GM12801 (cell line): ENCODE measurements around the gene TMTC2.

Experiments used
- TF ChIP-seq, protein P1 (sequence below): IDR thresholded peaks from one replicate; pipeline ENCODE4 v1.5.1; 2011; ENCODE audit warnings: control low read depth; ENCODE audit not compliant: insufficient read length; ENCODE audit errors: extremely low read depth

Gene TMTC2

DNA sequence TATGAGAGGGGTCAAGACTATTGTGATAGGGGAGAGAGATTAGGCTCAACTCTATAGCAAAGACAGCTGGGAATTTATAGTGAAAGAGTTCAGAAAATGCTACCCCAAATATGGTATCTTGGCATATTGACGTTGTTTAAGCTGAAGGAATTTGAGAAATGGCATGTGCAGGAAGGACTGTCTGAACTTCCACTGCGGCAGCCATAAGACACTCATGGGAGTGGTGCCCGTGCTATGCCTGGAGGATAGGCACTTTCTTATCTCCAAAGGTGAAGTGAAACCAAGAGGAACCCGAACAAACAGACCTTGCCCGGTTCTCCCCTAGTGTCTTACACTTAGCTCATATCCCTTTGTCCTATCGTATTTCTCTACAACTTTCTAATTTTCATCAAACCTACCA lies 390.3 kb downstream of the TMTC2 start:
- TF ChIP-seq, protein P1, sequence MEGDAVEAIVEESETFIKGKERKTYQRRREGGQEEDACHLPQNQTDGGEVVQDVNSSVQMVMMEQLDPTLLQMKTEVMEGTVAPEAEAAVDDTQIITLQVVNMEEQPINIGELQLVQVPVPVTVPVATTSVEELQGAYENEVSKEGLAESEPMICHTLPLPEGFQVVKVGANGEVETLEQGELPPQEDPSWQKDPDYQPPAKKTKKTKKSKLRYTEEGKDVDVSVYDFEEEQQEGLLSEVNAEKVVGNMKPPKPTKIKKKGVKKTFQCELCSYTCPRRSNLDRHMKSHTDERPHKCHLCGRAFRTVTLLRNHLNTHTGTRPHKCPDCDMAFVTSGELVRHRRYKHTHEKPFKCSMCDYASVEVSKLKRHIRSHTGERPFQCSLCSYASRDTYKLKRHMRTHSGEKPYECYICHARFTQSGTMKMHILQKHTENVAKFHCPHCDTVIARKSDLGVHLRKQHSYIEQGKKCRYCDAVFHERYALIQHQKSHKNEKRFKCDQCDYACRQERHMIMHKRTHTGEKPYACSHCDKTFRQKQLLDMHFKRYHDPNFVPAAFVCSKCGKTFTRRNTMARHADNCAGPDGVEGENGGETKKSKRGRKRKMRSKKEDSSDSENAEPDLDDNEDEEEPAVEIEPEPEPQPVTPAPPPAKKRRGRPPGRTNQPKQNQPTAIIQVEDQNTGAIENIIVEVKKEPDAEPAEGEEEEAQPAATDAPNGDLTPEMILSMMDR = no peak

DNA sequence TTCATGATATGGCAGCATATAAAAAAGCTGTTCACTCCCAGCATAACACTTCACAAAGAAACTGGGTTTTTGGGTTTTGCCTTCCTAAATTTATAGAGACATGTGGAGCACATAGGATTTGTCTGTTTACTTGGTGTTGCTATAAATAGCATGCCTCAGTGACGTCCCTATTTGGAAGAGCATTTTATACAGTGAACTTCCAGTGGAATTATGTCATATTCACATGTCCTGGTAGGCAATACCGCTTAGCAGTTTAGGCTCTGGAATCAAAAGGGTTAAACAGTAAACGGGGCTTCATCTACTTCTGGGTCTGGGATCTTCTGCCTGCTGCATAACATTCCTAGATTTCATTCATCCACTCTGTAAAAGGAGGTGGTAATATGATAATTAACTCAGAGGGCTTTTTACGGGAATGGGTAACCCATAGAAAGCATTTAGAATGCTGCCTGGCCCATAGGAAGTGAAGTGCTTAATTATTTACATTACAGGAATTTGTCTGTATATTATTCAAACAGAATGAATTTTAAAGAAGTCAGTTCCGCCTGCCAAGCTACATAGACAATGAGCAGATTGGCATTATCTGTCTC lies 396.1 kb downstream of the TMTC2 start:
- TF ChIP-seq, protein P1 = no peak

DNA sequence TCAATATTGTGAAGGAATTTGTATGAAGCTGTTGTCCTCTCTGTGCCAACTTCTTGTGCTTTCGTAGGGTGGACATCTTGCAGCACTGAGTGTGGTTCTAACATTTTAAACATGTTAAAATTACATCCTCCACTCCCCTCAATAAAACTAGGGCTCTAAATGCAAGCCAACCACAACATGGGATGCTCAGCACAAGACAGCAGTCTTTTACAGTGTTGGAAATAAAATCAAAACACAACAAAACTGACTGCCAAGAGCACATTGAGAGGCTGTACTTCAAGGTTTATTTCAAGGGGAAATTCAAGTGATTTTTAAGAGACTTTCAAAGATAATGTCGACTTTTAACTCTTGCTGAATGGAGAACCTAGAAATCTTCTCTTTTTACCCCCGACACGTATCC lies 396.9 kb downstream of the TMTC2 start:
- TF ChIP-seq, protein P1 = no peak

DNA sequence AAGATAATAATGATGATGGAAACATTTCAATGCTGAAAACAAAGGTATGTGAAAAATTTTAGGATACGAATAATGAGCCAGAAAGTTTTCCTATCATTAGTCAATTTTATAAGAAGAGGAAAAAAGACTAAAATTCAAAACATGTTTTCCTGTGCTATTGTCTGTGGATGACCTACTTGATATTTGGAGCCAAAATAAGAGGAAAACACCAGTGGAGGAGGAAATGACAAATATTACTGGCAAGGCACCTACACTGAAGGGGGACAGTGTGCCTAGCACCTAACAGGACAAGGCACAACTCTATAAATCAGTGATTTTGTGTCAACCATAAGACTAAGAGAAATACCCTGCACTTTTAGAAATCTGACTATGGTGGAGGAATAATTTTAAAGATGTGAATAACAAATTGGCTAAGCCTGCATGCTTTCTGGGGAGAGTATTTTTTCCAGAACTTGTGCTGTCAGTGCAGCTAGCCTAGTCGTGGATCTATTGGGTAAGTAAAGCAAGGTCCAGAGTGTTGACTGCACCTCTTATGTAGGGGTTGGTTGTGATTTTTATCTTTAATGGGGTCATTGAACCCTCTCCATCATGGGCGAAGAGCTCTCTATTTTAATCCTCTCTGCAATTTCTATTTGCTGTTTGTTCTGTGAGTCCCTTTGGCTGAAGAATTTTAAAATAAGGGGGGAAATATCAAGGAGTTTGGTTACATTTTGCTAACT lies 398.0 kb downstream of the TMTC2 start:
- TF ChIP-seq, protein P1 = no peak

DNA sequence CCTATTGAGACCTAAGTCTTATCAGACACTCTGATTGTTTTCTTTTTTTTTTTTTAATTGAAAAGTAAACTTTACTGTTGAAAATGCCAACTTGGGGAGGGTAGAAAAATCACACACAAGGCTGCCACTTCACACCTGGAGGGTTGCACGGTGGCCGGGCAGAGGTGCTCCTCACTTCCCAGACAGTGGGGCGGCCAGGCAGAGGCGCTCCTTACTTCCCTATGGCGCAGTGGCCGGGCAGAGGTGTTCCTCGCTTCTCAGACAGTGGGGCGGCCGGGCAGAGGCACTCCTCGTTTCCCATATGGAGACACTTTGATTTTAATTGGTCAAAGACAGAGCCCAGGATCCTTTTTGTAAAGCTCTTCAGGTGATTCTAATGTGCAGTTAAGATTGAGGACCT lies 399.3 kb downstream of the TMTC2 start:
- TF ChIP-seq, protein P1 = no peak

DNA sequence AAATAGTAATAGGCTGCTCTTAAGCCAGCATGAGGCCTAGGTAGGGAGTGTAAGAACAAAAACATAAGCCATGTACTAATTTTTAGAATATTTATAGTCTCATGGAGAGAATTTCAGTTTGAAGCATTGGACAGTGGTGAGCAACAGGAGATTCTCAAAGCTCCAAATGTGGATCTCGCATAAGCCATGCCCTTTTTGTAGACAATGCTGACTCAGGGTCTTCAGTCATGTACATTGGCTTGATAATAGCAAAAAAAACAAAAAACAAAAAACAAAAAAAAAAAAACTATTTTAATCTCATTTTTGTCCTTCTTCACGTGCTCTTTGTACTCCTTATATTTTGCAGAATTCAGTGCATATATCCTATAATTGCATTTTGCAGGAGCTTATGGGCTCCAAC lies 402.9 kb downstream of the TMTC2 start:
- TF ChIP-seq, protein P1 = no peak

DNA sequence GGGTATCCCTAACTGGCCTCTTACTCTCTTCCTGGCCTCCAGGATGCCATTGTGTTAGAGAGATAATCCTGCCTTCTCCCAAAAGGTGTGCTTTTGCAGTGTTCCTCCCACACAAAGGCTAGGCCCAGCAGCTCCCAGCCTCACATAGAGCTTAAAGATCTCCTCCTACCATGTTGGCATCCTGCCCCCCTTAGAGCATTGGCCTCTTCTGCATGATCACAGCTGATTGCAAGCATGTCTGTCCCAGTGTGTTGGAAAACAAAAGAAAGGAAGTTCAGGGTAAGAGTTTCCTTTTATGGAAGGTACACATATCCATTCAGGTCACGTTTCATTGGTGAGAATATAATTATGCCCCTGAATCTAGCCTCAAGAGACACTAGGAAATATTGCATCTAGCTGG lies 405.4 kb downstream of the TMTC2 start:
- TF ChIP-seq, protein P1 = no peak

DNA sequence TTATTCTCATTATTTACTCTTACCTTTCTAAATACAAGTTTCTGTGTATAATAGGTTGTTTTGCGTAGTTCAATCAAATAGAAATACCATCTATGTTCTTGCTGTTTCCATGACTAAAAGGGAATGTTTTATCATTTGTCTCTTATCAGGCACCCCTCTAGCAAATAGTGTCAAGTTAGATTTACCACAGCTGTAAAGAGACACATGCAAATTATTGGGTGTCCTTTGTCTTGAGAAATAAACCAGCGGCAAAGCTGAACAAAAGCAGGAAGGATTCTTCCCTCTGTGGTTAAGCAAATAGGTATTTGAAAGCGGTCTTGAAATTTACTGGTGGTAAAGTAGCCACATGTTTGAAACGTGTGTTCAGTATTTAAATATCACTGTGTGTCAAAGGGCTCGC lies 405.9 kb downstream of the TMTC2 start:
- TF ChIP-seq, protein P1 = no peak
